NOMO-1 (cell line): ENCODE results near the gene DIPK1C.

ENCODE experiments used
- DNase-seq, 2 experiments: peaks; one replicate each; lab custom pipeline; 2025; ENCODE audit not compliant: unreplicated experiment in 2 of 2; lab: John Stamatoyannopoulos, UW

DIPK1C gene

DNA sequence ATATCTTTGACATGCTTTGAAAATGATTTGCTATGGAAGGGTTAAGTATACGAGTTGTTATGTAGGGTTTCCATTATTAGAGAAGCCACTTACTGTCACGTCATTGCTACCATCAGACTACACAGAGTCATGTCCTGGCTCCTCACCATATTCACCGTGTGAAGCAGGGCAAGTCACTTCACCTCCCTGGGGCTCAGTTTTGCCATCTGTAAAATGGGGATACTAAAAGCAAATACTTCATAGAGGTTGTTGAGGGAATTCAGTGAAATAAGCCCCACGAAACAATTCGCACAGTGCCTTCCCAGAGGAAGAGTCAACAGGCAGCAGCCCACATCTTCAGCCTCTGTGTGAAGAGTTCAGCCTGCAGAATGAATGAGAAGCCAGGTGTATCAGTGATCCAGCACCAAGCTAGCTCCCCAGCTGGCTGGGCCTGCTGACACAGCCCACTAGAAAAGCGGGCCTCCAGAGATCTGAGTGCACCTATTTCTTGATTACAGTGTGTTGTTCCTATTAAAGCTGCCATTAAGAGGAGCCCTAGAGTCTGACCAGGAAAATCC lies 3.4 kb downstream of the DIPK1C start:
- DNase-seq: no peak

DNA sequence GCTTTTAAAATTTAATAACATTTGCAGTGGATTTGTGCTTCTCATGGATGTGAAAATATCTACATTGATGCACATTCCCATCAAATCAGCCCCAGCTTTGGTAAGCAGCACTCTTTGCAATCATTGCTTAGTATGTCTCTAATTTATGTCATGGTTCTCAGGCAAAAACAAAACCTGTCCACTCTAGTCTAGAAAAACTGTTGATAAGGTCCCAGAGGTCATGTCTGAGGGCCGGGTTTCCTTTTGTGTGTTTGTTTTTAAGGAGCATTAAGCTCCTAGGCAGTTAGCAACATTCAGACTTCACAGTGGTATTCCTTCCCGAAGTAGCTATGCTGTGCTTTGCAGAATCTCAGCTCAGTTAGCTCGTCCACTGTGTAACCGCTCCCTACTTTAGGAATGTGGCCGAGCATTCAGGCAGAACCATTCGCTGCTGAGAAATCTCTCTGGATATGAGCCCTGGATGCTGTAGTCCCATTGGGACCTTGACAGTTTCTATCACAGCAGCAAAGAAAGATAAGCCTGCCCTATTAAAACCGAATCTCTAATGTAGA lies 4.0 kb downstream of the DIPK1C start:
- no peak for DNase-seq

- no peak for DNase-seq
Measured at GRCh38 chr18:74451148-74451547, 6.0 kb downstream of the DIPK1C start.

- DNase-seq: no peak
Measured at GRCh38 chr18:74450626-74451025, 6.5 kb downstream of the DIPK1C start.

DNA sequence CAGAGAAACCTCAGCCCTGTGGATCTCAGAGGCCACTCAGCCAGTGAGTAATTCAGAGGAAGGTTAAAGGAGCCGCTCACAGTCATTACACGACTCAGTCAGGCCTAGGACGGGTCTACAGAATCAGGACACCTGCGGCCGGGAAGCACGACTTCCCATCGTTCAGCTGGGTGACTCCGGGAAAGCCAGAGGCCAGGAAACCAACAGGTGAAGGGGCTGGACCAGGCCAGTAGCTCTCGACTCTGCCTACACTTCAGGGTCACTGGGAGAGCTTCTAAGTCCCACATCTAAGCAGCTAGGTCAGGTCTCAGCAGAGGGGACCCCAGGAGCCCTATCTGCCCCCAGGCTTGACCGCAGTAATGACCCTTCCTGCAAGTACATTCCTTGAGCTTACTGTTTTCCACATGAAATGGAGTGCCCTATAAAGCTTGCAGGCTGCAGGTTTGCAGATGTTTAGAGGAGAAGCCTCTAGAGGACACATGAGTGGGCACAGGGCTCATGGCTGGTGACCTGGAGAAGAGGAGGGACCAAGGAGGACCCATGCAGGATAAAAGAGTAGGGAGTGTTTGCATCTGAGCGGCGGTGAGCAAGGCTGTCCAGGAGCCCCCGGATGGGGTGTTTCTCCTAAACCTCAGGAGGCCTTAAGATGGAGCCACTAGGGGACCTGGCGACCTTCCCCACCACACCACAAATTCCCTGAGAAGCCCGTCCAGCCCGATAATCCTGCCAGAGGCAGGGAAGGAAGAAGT lies 9.5 kb downstream of the DIPK1C start:
- no peak for DNase-seq

GRCh38 chr18:74446631-74447403 lies 10.3 kb downstream of the DIPK1C start:
- DNase-seq: no peak

DNA sequence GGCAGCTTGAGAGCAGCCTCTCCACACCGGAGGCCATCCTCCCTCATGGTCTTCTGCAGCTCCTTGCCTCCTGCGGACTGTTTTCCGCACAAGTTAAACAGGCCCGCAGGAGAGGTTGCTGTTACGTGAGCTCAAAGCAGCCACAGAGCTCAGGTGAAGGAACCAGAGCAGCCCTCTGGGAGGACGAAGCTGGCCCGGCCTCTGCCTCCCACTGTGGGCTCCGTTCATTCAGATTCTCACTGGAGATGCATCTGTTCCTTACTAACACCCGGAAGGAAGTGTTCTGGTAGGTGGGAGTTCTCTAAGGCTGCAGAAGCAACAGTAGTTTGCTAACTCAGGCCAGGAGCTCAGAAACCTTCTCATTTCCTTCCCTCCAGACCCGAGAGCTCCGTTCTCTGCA lies 10.9 kb downstream of the DIPK1C start:
- no peak for DNase-seq

DNA sequence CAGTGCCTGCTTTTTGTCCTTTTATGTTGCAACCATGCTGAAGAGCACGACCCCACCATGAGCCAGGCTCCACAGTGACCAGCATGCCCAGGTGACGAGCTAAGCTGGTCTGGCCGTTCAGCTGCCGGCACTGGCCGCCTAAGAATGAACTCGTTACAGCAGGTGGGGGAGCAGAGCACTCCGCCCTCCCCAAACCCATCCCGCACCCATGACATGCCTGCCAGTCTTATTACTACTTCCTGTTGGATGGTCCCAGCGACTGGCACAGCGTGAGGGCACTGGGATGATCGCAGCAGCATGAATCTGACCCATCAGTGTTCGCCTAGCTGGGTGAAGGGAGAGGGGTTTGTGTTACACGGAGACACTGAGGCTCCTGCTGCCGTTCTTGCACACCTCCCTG lies 11.5 kb downstream of the DIPK1C start:
- no peak for DNase-seq

GRCh38 chr18:74444104-74444503 lies 13.0 kb downstream of the DIPK1C start:
- peak in 1 of 2 experiments; percentile 13 for DNase-seq

DNA sequence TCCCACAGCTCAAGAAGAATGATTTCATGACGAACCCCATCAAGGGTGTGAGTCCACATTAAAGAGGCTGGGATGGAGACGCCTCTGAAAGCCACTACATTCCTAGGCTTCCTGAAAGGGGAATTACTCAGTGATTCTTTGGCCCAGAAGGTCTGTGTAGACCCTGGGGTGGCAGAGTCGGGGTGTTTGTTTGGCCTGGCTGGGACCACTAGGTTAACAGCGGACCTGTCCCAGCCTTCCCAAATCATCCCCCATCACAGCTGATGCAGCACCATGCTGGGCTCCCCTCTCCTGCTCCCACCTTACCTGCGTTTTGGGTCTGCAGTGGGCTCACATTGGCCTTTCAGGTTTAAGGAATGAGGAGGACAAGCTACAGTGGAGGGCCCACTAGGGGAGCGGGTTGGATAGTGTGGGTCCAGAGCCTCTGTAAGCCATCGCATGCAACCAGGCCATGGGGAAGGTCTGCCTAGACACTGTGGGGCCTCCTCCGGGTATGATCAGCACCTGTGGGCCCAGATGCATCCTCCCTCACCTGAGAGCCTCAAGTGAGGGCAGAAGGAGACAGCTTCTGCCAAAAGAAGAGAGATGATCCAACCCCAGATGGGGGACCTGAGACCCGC lies 16.2 kb downstream of the DIPK1C start:
- DNase-seq: no peak

DNA sequence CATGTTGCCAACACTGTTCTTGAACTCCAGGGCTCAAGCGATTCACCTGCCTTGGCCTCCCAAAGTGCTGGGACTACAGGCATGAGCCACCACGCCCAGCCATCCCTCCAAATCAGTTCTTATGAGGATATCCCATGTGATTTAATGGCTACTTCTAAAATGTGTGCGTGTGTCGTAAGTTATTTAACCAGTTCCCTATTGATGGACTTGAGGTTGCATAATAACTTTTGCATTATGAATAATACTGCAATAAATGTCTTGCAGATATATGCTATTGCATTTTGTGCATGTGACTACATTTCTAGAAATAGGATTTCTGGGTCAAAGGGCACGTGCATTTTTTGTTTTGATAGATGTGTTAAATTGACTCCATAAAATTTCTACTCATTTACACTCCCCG lies 19.0 kb downstream of the DIPK1C start:
- peak in 1 of 2 experiments; percentile 26 for DNase-seq

DNA sequence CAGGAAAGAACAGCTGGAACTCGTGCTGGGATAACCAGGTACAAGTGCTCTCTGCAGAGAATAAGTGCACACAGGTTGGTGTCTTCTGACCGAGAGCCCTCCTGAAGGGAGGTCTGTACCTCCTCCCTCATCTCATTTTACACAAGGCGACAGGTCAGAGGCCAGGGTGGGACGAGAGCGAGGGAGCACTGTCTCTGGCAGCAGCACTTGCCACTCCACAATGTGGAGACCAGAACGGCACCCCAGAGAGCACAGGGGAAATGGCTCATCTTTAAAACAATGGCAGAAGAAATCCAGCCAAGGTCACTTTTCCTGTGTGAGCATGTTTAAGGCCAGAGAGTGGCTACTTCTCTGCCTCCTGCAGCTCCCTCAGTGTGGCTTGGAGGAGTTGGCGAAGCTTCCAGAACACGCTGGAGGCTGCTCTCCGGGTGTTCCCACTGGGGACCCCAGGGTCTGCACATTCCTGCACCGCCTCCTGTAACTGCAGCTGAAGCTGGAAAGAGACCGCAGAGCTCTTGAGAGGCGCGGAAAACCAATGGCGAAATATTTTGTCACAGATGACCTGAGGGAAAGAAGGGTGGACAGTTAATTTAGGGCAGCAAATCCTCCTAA lies 20.8 kb downstream of the DIPK1C start:
- DNase-seq: no peak

- no peak for DNase-seq
Measured at GRCh38 chr18:74435740-74436139, 21.4 kb downstream of the DIPK1C start.

DNA sequence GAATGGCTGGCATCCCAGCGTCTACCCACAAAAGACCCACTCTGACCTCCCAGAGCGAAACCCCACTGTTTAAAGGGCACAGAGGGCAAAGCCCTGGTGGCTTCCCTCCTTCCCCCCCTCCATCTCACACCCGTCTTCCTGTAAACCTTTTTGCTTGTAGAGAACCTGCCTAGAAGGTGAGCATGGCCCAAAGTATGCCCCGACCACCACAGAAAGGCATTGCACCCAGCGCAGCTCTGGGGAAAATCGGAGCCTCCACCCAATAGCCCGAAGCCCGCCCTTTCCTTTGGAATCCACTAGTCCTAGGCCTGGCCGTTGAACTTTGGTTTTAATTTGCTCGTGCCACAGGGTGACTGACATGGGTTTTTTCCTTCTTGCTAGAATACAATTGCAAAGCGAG lies 22.6 kb downstream of the DIPK1C start:
- no peak for DNase-seq

GRCh38 chr18:74430806-74431571 lies 26.1 kb downstream of the DIPK1C start:
- DNase-seq: no peak

DNA sequence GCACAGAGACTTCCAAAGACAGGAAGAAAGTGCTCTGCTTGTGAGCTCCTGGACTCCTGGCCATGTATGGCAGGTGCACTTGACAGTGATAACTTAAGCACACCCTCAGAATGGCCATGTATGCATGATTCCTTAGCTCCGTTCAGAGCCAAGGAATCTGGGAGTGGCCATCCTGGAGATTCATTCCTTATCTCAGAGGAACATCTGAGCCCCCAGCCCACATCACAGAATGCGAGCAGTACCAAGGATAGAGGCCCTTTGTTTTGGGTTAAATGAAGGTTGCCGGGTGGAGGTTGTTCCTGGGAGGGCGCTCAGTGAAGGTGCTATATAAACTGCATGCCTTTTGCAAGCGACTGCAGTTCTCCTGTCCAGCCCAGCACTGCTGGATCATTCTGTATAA lies 26.9 kb downstream of the DIPK1C start:
- DNase-seq: no peak

GRCh38 chr18:74429096-74429495 lies 28.0 kb downstream of the DIPK1C start:
- DNase-seq: no peak

- DNase-seq: no peak
Measured at GRCh38 chr18:74427442-74428112, 29.5 kb downstream of the DIPK1C start.

DNA sequence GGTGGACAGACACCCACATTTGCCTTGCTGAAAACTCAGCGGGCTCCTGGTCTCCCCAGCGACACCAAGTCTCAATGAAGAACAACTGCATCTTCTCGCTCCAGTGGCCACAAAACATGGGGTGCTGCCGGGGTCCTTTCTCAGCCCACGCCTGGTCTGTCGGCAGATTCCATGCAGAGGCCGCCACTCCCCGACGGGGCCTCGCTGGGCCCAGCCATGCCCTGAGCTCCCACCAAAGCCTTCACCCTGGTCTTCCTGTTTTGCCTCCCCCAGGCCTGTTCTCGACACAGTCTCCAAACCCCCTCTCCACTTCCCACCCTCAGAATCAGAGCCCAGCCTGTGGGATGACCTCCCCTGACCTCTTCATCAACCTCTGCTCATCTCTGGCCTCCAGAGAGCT lies 31.2 kb downstream of the DIPK1C start:
- no peak for DNase-seq

DNA sequence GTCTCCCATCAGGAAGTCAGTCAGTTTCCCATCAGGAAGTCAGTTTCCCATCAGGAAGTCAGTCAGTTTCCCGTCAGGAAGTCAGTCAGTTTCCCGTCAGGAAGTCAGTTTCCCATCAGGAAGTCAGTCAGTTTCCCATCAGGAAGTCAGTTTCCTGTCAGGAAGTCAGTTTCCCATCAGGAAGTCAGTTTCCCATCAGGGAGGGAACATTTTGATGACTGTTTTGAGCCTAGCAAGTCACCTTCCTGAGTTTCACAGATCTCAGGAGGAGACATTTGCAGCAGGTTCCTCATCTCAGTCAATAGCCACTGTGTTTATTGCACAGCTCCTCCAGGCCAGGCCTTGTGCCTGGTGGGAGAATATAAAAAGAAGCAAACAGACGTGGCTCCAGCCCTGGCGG lies 31.9 kb downstream of the DIPK1C start:
- DNase-seq: no peak
